ENCODE measurements around the gene ARHGEF10L.

The ARHGEF10L gene

GRCh38 chr1:17731460-17731859 is 192.0 kb downstream of the ARHGEF10L start:
- TF ChIP-seq EZH2 (IDR thresholded peaks at IDR 0.05; ENCODE audit: borderline replicate concordance, low read depth, low read length, severe bottlenecking) = no peak
- TF ChIP-seq CTCF (IDR thresholded peaks at IDR 0.05; ENCODE audit: borderline replicate concordance, extremely low read depth, low read length, poor library complexity, severe bottlenecking) = no peak
- H3K9me3 ChIP-seq (ENCODE audit: insufficient read depth, low read length, severe bottlenecking) = no peaks in the 10 kb centered on the region
- H3K4me3 ChIP-seq (ENCODE audit: low read depth in 1 of 2, low read length in 2 of 2) = no peak overlapping the region
- ATAC-seq (ENCODE audit: insufficient read depth, low read depth) = no peak
- no peak overlapping the region for H2AFZ ChIP-seq (ENCODE audit: low read depth, low read length)
- H3K9ac ChIP-seq (ENCODE audit: low read depth, low read length) = no peak overlapping the region
- H3K79me2 ChIP-seq (ENCODE audit: insufficient read depth, low read length) = no peaks in the 10 kb centered on the region
- DNase-seq = no peak
- H4K20me1 ChIP-seq (ENCODE audit: insufficient read depth, low read length) = no peaks in the 10 kb centered on the region
- no peaks in the 10 kb centered on the region for H3K4me1 ChIP-seq (ENCODE audit: insufficient read depth, low read length)
- no peak overlapping the region for H3K4me2 ChIP-seq (ENCODE audit: insufficient read depth, low read length)
- no peaks in the 10 kb centered on the region for H3K27me3 ChIP-seq (ENCODE audit: insufficient read depth, low read length, poor library complexity)
- H3K36me3 ChIP-seq (ENCODE audit: insufficient read depth, low read length) = no peaks in the 10 kb centered on the region
- no peak overlapping the region for H3K27ac ChIP-seq (ENCODE audit: low read length)

GRCh38 chr1:17732475-17732874 is 193.0 kb downstream of the ARHGEF10L start:
- DNase-seq (no peak), ATAC-seq (ENCODE audit: insufficient read depth, low read depth) (no peak)
- no peaks in the 10 kb centered on the region for H4K20me1 ChIP-seq (ENCODE audit: insufficient read depth, low read length)
- no peak overlapping the region for H3K4me3 ChIP-seq (ENCODE audit: low read depth in 1 of 2, low read length in 2 of 2)
- H3K27ac ChIP-seq (ENCODE audit: low read length) = no peak overlapping the region
- H3K4me1 ChIP-seq (ENCODE audit: insufficient read depth, low read length) = no peaks in the 10 kb centered on the region
- no peaks in the 10 kb centered on the region for H3K36me3 ChIP-seq (ENCODE audit: insufficient read depth, low read length)
- H2AFZ ChIP-seq (ENCODE audit: low read depth, low read length) = no peak overlapping the region
- no peaks in the 10 kb centered on the region for H3K9me3 ChIP-seq (ENCODE audit: insufficient read depth, low read length, severe bottlenecking)
- no peaks in the 10 kb centered on the region for H3K79me2 ChIP-seq (ENCODE audit: insufficient read depth, low read length)
- H3K4me2 ChIP-seq (ENCODE audit: insufficient read depth, low read length) = no peak overlapping the region
- no peaks in the 10 kb centered on the region for H3K27me3 ChIP-seq (ENCODE audit: insufficient read depth, low read length, poor library complexity)
- no peak overlapping the region for H3K9ac ChIP-seq (ENCODE audit: low read depth, low read length)
- no peak for TF ChIP-seq CTCF (IDR thresholded peaks at IDR 0.05; ENCODE audit: borderline replicate concordance, extremely low read depth, low read length, poor library complexity, severe bottlenecking)
- no peak for TF ChIP-seq EZH2 (IDR thresholded peaks at IDR 0.05; ENCODE audit: borderline replicate concordance, low read depth, low read length, severe bottlenecking)

DNA sequence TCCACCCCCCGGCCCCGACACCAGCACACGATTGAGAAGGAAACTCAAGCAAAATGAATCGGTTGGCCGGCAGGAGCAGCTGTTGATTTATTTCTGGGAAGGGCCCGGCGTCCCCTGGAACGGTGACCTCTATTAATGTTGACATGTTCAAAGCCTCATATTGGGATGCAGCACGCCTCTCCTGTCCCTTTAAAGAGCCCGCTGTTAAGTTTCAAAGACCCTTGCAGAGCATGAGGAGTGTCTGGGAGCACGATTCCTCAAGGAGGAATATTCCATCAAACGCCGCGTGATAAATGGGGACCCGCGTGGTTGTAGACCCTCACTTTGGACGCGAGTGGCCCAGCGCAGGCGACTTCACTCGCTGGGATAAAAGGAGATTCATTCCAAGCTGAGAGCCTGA is 194.2 kb downstream of the ARHGEF10L start:
- Histone ChIP-seq H3K27me3 (ENCODE audit: insufficient read depth, low read length, poor library complexity) (no peaks in the 10 kb centered on the region), H3K4me1 (ENCODE audit: insufficient read depth, low read length) (no peaks in the 10 kb centered on the region), H3K9ac (ENCODE audit: low read depth, low read length) (no peak overlapping the region), H3K79me2 (ENCODE audit: insufficient read depth, low read length) (no peaks in the 10 kb centered on the region), H3K36me3 (ENCODE audit: insufficient read depth, low read length) (no peaks in the 10 kb centered on the region), H2AFZ (ENCODE audit: low read depth, low read length) (no peak overlapping the region), H3K4me2 (ENCODE audit: insufficient read depth, low read length) (no peak overlapping the region), H4K20me1 (ENCODE audit: insufficient read depth, low read length) (no peaks in the 10 kb centered on the region), H3K27ac (ENCODE audit: low read length) (no peak overlapping the region), H3K9me3 (ENCODE audit: insufficient read depth, low read length, severe bottlenecking) (no peaks in the 10 kb centered on the region), H3K4me3 (ENCODE audit: low read depth in 1 of 2, low read length in 2 of 2) (no peak overlapping the region)
- no peak for TF ChIP-seq EZH2 (IDR thresholded peaks at IDR 0.05; ENCODE audit: borderline replicate concordance, low read depth, low read length, severe bottlenecking)
- TF ChIP-seq CTCF (IDR thresholded peaks at IDR 0.05; ENCODE audit: borderline replicate concordance, extremely low read depth, low read length, poor library complexity, severe bottlenecking) = no peak
- no peak for ATAC-seq (ENCODE audit: insufficient read depth, low read depth)
- no peak for DNase-seq

GRCh38 chr1:17734609-17735008 is 195.1 kb downstream of the ARHGEF10L start:
- TF ChIP-seq CTCF (IDR thresholded peaks at IDR 0.05; ENCODE audit: borderline replicate concordance, extremely low read depth, low read length, poor library complexity, severe bottlenecking) (no peak), EZH2 (IDR thresholded peaks at IDR 0.05; ENCODE audit: borderline replicate concordance, low read depth, low read length, severe bottlenecking) (no peak)
- Histone ChIP-seq H3K4me1 (ENCODE audit: insufficient read depth, low read length) (no peaks in the 10 kb centered on the region), H3K4me2 (ENCODE audit: insufficient read depth, low read length) (no peak overlapping the region)

More at GRCh38 chr1:17734609-17735008, 195.1 kb downstream of the ARHGEF10L start:
- H3K4me3 ChIP-seq (ENCODE audit: low read depth in 1 of 2, low read length in 2 of 2) = no peak overlapping the region
- no peak overlapping the region for H3K9ac ChIP-seq (ENCODE audit: low read depth, low read length)
- no peaks in the 10 kb centered on the region for H3K36me3 ChIP-seq (ENCODE audit: insufficient read depth, low read length)
- H3K27me3 ChIP-seq (ENCODE audit: insufficient read depth, low read length, poor library complexity) = peaks cover under 1% of the 10 kb centered on the region
- no peak overlapping the region for H2AFZ ChIP-seq (ENCODE audit: low read depth, low read length)
- no peaks in the 10 kb centered on the region for H3K79me2 ChIP-seq (ENCODE audit: insufficient read depth, low read length)
- H4K20me1 ChIP-seq (ENCODE audit: insufficient read depth, low read length) = no peaks in the 10 kb centered on the region
- DNase-seq (no peak), ATAC-seq (ENCODE audit: insufficient read depth, low read depth) (no peak)
- no peaks in the 10 kb centered on the region for H3K9me3 ChIP-seq (ENCODE audit: insufficient read depth, low read length, severe bottlenecking)
- H3K27ac ChIP-seq (ENCODE audit: low read length) = no peak overlapping the region
